HepG2 (cell line): ENCODE measurements around the gene PHKA2.

Experiments used
- FOXK2 ChIP-seq: fragments of 450-650 bp; IDR thresholded peaks from 2 replicates; pipeline ENCODE4 v1.6.1; 2016
- FOXM1 ChIP-seq: sonication (generic); formaldehyde crosslinking; IDR thresholded peaks from 2 replicates; pipeline ENCODE4 v1.5.0; 2020; ENCODE audit warnings: missing genetic modification reagents
- JUND ChIP-seq: sonication (generic); formaldehyde crosslinking; IDR thresholded peaks from 2 replicates; pipeline ENCODE4 v1.8.0; 2022; ENCODE audit warnings: mild to moderate bottlenecking, missing genetic modification reagents
- NFIB ChIP-seq: sonication (generic); formaldehyde crosslinking; IDR thresholded peaks from 2 replicates; pipeline ENCODE4 v1.9.0; 2021; ENCODE audit warnings: missing genetic modification reagents, mild to moderate bottlenecking, borderline replicate concordance
- POLR2A ChIP-seq, 2 experiments: IDR thresholded peaks; 2 replicates each; pipeline ENCODE4 v1.6.1; 2011; ENCODE audit warnings: low read depth in 2 of 2, low read length in 2 of 2, mild to moderate bottlenecking in 1 of 2, moderate library complexity in 1 of 2; ENCODE audit not compliant: insufficient read depth in 1 of 2
- PRMT3 ChIP-seq: sonication (generic); formaldehyde crosslinking; IDR thresholded peaks from 2 replicates; pipeline ENCODE4 v1.8.1; 2022; ENCODE audit warnings: low read depth, mild to moderate bottlenecking, moderate library complexity, missing genetic modification reagents, borderline replicate concordance
- TBP ChIP-seq: sonication (generic); formaldehyde crosslinking; IDR thresholded peaks from 2 replicates; pipeline ENCODE4 v1.5.0; 2020; ENCODE audit warnings: missing genetic modification reagents
- YY1 ChIP-seq: IDR thresholded peaks from 2 replicates; pipeline ENCODE4 v1.6.1; 2011; ENCODE audit warnings: low read length, low read depth, moderate library complexity, mild to moderate bottlenecking; ENCODE audit not compliant: insufficient read depth, insufficient replicate concordance
- ZNF333 ChIP-seq: sonication (generic); formaldehyde crosslinking; IDR thresholded peaks from 2 replicates; pipeline ENCODE4 v1.4.0; 2020; ENCODE audit warnings: mild to moderate bottlenecking, missing genetic modification reagents, borderline replicate concordance

DNA sequence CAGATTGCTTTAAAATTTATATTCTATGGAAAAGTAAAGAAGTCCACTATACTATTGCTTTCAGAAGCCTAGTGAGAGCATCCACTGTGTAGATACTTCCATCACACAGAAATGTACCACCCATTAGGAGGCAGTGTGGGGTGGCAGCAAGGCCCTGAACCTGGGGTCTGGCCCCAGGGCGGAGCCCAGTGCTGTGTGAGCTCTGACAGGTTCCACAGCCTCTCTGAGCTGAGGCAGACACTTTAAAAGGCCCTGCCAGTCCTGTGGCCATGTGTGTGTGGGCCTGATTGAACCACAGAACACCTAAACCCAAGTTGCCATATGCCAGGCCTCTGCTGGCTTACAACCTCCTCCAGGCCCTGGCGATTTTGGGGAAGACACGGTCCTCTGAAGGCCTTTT, 49.2 kb downstream of the PHKA2 start:
- TF ChIP-seq YY1 (no peak), POLR2A (IDR thresholded peaks at IDR 0.05; ENCODE audit: insufficient read depth in 1 of 2, low read depth in 2 of 2, low read length in 2 of 2) (no peak), ZNF333 (CRISPR knock-in tag) (no peak), JUND (CRISPR knock-in tag) (no peak), NFIB (CRISPR knock-in tag) (no peak), FOXK2 (no peak), TBP (CRISPR knock-in tag) (no peak), FOXM1 (CRISPR knock-in tag) (no peak), PRMT3 (CRISPR knock-in tag) (no peak)
